Measurements from ENCODE around the gene ADGRF1.
"Not testable (repeated sequence)": the region's sequence is repeated elsewhere in the genome, so short reads cannot be mapped to it uniquely, and the experiment has no call there.

Gene ADGRF1

GRCh38 chr6:47042275-47042791 is at the start of gene ADGRF1:
TSS of gene ADGRF1 (minus strand) at chr6:47042332. CDS start at chr6:47029061, 13,271 bp downstream.
- DNase-seq, result peak; percentile 89

DNA sequence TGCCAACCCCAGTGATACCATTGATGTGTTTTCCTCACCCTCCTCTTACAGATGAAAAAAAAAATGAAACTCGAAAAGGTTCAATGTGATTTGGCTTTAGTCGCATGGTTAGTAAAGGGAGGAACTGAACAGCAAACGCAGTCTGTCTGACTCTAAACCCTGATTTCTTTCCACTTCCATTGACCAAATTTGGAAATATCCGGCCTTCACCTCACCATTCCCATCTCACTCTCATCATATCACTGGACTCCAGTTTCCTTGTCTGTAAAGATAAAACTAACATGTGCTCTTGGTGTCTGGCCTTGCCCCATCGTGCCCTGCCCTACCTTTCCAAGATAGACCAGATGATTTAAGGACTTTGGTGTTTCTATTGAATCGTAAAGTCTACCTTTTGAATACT is 48.7 kb upstream of the ADGRF1 start:
- DNase-seq, result no peak

- DNase-seq, result not testable (repeated sequence)
Observed at GRCh38 chr6:47089473-47089872, 47.3 kb upstream of the ADGRF1 start.

GRCh38 chr6:47086051-47086770 is 44.1 kb upstream of the ADGRF1 start:
- no peak for DNase-seq

GRCh38 chr6:47084610-47085009 is 42.5 kb upstream of the ADGRF1 start:
- DNase-seq, result no peak

DNA sequence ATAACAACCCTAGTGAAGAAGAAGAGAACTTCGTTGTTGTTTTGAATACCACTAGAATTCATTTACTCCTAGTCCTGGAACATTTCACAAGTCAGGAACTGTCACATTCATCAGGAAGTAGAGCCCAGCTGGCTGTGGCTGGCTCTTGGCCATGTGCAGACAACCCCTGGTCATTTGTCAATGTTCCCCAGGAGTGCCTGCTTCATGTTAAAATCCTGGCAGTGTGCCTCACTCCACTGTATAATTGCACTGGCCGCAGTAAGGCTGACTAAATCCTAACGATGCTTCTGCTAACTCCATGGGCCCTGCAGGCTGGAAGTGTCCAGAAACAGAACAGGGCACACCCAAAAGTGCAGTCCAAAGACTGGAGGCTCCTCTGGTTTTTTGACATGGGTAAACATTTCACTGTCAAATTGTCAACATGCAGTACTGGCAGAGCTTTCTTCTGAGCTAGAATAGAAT is 41.5 kb upstream of the ADGRF1 start:
- DNase-seq, result peak; percentile 16

GRCh38 chr6:47080083-47080596 is 38.0 kb upstream of the ADGRF1 start:
- DNase-seq, result no peak

GRCh38 chr6:47079638-47080037 is 37.5 kb upstream of the ADGRF1 start:
- no peak for DNase-seq

- no peak for DNase-seq
Observed at GRCh38 chr6:47078991-47079390, 36.9 kb upstream of the ADGRF1 start.

GRCh38 chr6:47076422-47077344 is 34.6 kb upstream of the ADGRF1 start:
- DNase-seq, result no peak

DNA sequence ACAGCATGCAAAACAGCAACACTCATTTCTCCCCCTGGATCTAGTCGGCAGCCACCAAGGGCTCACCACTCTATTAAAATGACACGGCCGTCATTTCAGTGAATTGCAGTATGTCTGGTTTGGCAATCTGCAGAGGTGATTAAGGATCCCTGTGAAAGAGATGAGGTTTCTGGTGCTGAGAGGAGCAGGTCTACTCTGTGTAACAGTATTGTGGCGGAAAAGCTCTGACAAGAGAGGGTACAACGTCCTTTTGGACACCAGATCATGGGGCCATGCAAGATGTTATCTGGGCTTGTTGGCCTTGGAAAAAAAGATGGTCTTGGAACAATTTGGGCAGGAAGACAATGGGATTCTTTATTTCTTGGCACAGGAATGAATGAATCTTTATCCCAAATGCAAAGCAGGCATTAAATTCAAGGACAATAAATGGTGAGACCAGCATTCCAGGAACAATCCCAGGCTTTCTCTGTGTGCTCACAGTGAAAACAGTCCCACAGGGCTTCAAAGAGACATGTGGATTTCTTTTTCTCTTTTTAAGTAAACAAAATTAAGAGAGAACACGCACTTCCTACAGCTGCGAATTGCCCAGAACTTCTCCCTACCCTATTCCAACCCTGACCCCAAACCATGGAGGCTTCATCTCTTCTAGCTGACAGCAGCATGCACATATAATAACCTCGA is 33.7 kb upstream of the ADGRF1 start:
- DNase-seq, result no peak

- no peak for DNase-seq
Observed at GRCh38 chr6:47075168-47075567, 33.0 kb upstream of the ADGRF1 start.

DNA sequence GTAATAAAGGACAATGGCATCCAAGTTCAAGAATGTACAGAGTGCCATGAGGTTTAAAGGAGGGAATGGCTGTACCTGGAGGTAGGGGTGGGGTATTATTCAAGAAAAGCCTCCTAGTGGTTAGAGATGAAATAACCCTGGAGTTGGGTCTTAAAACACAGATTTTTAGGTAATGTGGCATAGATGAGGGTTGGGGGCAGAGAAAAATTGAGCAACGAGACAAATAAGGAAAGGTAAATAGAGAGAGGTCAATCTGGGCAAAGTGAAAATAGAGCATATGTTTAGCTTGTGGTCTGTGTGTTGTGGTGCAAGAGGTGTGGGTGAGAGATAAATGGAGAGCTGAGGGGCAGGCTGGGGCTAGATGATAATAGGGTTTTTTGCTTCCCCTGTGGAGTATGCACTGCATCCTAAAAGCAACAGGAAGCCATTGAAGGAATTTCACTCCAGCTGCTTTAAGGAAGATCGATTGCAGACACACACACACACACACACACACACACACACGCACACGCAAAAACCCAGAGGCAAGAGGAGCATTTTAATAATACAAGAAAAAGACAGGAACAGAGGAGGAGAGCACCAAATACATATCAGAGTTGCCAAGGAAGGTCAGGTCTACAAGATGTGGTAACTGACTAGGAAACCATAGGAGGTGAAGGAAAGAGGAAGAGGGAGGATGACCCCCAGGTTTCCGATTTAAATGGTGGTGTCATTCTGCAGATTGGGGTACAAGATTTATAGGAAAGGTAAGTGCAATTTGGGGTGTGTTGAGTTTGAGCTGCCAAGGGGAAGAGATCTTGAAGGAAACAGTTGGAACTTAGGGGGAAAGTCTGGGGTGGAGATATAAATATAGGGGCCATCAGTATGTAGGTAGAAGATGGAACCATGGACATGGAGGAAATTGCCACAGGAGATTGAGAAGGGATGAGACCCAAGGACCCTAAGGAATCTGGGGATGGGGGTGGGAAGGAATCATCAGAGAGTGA is 31.3 kb upstream of the ADGRF1 start:
- DNase-seq, result no peak

DNA sequence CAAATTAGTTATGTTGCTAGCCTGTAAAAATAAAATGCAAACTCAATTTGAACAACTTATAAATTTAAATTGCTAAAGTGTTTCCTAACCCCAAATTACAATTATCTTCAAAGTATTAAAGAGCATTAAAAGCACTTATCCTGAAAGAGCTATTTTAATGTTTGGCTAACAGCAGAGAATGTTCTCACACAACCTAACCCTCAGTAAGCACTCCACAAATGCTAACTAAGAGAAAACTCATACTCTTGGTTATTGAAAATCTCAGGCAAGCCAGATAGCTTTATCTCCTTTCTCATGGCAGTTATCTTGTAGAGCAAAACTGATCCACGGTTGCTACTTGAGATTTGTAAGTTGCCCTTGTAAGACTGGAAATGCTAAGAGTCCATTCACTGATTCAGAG is 30.5 kb upstream of the ADGRF1 start:
- no peak for DNase-seq

DNA sequence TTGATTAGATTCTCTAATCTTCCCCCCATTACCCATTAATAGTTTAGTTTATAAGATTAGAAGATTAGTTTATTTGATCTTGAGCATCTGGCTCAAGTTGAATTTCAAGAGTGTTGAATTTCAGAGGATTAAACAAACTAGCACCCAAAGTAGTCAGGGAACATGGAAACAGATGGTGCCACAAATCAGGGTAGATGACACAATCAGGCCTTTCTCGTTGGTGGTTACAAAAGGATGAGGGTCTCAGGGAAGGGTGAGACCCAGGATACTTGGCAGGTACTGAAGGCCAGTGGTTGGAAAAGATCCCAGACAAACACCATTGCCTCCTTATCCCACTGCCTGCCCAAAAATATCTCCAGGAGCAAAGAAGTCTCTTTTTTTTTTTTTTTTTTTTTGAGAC is 29.5 kb upstream of the ADGRF1 start:
- no peak for DNase-seq

GRCh38 chr6:47070461-47070860 is 28.3 kb upstream of the ADGRF1 start:
- DNase-seq, result no peak

- DNase-seq, result no peak
Observed at GRCh38 chr6:47069156-47069555, 27.0 kb upstream of the ADGRF1 start.

DNA sequence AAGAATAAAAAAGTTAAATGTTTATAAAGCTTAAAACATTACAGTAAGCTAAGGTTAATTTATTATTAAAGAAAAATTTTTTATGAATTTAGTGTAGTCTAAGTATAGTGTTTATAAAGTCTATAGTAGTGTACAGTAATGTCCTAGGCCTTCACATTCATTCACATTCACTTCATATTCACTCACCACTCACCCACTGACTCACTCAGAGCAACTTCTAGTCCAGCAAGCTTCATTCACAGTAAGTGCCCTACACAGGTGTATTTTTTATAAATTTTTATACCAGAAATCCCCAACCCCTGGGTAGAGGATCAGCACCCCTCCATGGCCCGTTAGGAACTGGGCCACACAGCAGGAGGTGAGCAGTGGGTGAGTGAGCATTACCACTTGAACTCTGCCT is 24.3 kb upstream of the ADGRF1 start:
- no peak for DNase-seq

GRCh38 chr6:47064274-47064673 is 22.1 kb upstream of the ADGRF1 start:
- no peak for DNase-seq

GRCh38 chr6:47062346-47062745 is 20.2 kb upstream of the ADGRF1 start:
- DNase-seq, result no peak

Measured in kidney glomerular epithelial cell (primary cell).